ENCODE data around the gene TCEA2. TPM values are rescaled to one million over a fixed set of nuclear protein-coding genes. Genes with fewer than 3 reads are reported as not detected.

TCEA2 gene
- total and polyA plus RNA-seq, 2 of the 13 experiments (the other 11 are each of a cell fraction or from before 2014, with no cell fraction given), result 28.1 to 33.7 TPM

- no peak; the same call in 1 of the 2 replicates for TF ChIP-seq FOXO1 (CRISPR knock-in tag; IDR thresholded peaks at IDR 0.05)
- TF ChIP-seq ZNF547 (CRISPR knock-in tag; IDR thresholded peaks at IDR 0.05), result peak; percentile 47; the same call in 1 of the 2 replicates
- TF ChIP-seq BRD4 (CRISPR knock-in tag; IDR thresholded peaks at IDR 0.05), result no peak
- TF ChIP-seq REXO4 (CRISPR knock-in tag; IDR thresholded peaks at IDR 0.05; ENCODE audit: borderline replicate concordance), result peak; percentile 89; the same call in 1 of the 2 replicates
- TF ChIP-seq ZNF564 (CRISPR knock-in tag; IDR thresholded peaks at IDR 0.05), result no peak
- TF ChIP-seq ZBTB26 (CRISPR knock-in tag; IDR thresholded peaks at IDR 0.05; ENCODE audit: borderline replicate concordance), result no peak
- TF ChIP-seq ZNF292 (CRISPR knock-in tag; IDR thresholded peaks at IDR 0.05; ENCODE audit: borderline replicate concordance, low read depth), result no peak
- no peak for TF ChIP-seq RNF219 (CRISPR knock-in tag; IDR thresholded peaks at IDR 0.05)
- TF ChIP-seq RAD21 (CRISPR knock-in tag; IDR thresholded peaks at IDR 0.05), result no peak; the same call in 1 of the 2 replicates
- no peak for TF ChIP-seq NFE2L1 (CRISPR knock-in tag; IDR thresholded peaks at IDR 0.05; ENCODE audit: borderline replicate concordance)
- TF ChIP-seq ZNF318 (CRISPR knock-in tag; IDR thresholded peaks at IDR 0.05), result no peak
- TF ChIP-seq ZNF460 (CRISPR knock-in tag; IDR thresholded peaks at IDR 0.05; ENCODE audit: borderline replicate concordance), result no peak
- TF ChIP-seq AGO2 (optimal IDR thresholded peaks at IDR 0.05; ENCODE audit: low read depth, low read length), result peak; percentile 99
- TF ChIP-seq ZNF569 (CRISPR knock-in tag; IDR thresholded peaks at IDR 0.05; ENCODE audit: borderline replicate concordance), result no peak
- TF ChIP-seq CREB1 (IDR thresholded peaks at IDR 0.05), result no peak
- no peak for TF ChIP-seq CREB1 (CRISPR knock-in tag; IDR thresholded peaks at IDR 0.05)
- TF ChIP-seq ZNF326 (CRISPR knock-in tag; IDR thresholded peaks at IDR 0.05; ENCODE audit: borderline replicate concordance), result peak; percentile 66
- TF ChIP-seq RELA (CRISPR knock-in tag; IDR thresholded peaks at IDR 0.05), result no peak
- TF ChIP-seq MAFF (IDR thresholded peaks at IDR 0.05; ENCODE audit: low read depth, low read length), result no peak
These were observed 22.6 kb upstream of the TCEA2 start (continued) for GRCh38 chr20:64040231-64041039.
